Measurements from ENCODE around the gene PYROXD2.

DNA sequence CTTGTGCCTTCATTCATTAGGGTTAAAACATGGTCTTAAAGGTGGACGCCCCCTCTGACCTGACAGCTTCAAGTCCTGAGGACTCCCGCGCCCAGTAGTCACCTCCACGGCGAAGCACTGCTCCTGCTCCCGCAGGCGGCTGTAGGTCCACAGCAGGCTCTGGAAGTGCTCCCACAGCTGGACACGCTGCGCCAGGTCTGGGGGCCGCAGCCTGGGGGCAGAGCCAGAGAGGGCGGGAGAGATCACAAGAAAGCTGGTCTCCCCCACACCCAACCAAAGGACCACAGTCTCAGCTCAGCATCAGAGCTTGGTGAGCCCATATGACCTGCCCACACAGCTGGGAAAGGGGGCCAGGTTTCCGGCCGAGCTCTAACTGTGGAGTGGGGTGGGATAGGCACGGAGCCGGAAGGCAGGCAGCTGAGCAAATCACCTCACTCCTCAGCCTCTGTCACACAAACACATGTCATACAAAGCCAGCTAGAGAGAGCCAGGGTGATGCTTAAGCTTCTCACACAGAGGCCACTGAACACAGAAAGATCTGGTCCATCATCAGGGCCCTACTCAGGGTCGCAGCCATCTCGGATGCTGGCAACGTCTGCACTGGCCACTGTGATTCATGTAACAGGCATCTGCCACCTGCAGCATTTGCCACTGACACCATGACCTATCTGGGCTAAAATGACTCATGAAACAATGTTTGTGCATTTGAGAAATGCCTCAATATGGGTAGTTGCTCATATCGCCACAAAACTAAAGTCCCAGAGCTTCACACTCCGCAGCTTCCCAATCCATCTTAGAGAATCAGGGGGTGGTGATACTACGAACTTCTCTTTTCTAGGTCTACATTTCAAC is 19.1 kb upstream of the PYROXD2 start:
- TF ChIP-seq, protein P1, sequence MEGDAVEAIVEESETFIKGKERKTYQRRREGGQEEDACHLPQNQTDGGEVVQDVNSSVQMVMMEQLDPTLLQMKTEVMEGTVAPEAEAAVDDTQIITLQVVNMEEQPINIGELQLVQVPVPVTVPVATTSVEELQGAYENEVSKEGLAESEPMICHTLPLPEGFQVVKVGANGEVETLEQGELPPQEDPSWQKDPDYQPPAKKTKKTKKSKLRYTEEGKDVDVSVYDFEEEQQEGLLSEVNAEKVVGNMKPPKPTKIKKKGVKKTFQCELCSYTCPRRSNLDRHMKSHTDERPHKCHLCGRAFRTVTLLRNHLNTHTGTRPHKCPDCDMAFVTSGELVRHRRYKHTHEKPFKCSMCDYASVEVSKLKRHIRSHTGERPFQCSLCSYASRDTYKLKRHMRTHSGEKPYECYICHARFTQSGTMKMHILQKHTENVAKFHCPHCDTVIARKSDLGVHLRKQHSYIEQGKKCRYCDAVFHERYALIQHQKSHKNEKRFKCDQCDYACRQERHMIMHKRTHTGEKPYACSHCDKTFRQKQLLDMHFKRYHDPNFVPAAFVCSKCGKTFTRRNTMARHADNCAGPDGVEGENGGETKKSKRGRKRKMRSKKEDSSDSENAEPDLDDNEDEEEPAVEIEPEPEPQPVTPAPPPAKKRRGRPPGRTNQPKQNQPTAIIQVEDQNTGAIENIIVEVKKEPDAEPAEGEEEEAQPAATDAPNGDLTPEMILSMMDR (IDR thresholded peaks at IDR 0.05; ENCODE audit: low read depth, low read length, poor library complexity, severe bottlenecking) = no peak
- no peak for TF ChIP-seq EZH2phosphoT487 (IDR thresholded peaks at IDR 0.05; ENCODE audit: borderline replicate concordance, low read length)
